ENCODE data around the gene ERN1. TPM values are rescaled to one million over a fixed set of nuclear protein-coding genes. Genes with fewer than 3 reads are reported as not detected.

Gene ERN1
- total and polyA plus RNA-seq, 2 of the 13 experiments (the other 11 are each of a cell fraction or from before 2014, with no cell fraction given): 6.0 to 12.7 TPM

GRCh38 chr17:64146418-64147109, 16.6 kb upstream of the ERN1 start (continued):
- TF ChIP-seq ZSCAN22 (CRISPR knock-in tag; IDR thresholded peaks at IDR 0.05) (no peak), SNRNP70 (IDR thresholded peaks at IDR 0.05; ENCODE audit: low read depth, low read length) (no peak), SKI (IDR thresholded peaks at IDR 0.05; ENCODE audit: partially characterized antibody) (no peak), ZNF788 (CRISPR knock-in tag; IDR thresholded peaks at IDR 0.05; ENCODE audit: borderline replicate concordance) (peak; percentile 33; the same call in 1 of the 2 replicates), ZBTB1 (CRISPR knock-in tag; IDR thresholded peaks at IDR 0.05; ENCODE audit: borderline replicate concordance) (no peak), YEATS2 (CRISPR knock-in tag; IDR thresholded peaks at IDR 0.05; ENCODE audit: borderline replicate concordance) (no peak; the same call in 1 of the 2 replicates), ZNF737 (CRISPR knock-in tag; IDR thresholded peaks at IDR 0.05; ENCODE audit: borderline replicate concordance) (no peak; the same call in 1 of the 2 replicates), ZKSCAN8 (CRISPR knock-in tag; IDR thresholded peaks at IDR 0.05; ENCODE audit: borderline replicate concordance) (no peak), ZNF331 (CRISPR knock-in tag; IDR thresholded peaks at IDR 0.05) (peak; percentile 43; the same call in 1 of the 2 replicates), ZNF646 (CRISPR knock-in tag; IDR thresholded peaks at IDR 0.05) (0 out of 2 replicates have a peak, but pooled peaks have one; percentile 17), FIP1L1 (IDR thresholded peaks at IDR 0.05; ENCODE audit: borderline replicate concordance, insufficient read depth, low read depth, low read length) (peak; percentile 98), ZFP37 (CRISPR knock-in tag; IDR thresholded peaks at IDR 0.05; ENCODE audit: borderline replicate concordance) (no peak; the same call in 1 of the 2 replicates), CBFB (CRISPR knock-in tag; IDR thresholded peaks at IDR 0.05) (0 out of 2 replicates have a peak, but pooled peaks have one; percentile 53), ZNF329 (CRISPR knock-in tag; IDR thresholded peaks at IDR 0.05; ENCODE audit: low read depth) (peak; percentile 28; the same call in 1 of the 2 replicates), ZFP82 (CRISPR knock-in tag; IDR thresholded peaks at IDR 0.05; ENCODE audit: borderline replicate concordance) (no peak), PATZ1 (CRISPR knock-in tag; IDR thresholded peaks at IDR 0.05) (no peak), SOX5 (CRISPR knock-in tag; IDR thresholded peaks at IDR 0.05; ENCODE audit: borderline replicate concordance) (no peak; the same call in none of the 2 replicates), SNAPC5 (CRISPR knock-in tag; IDR thresholded peaks at IDR 0.05; ENCODE audit: borderline replicate concordance) (no peak), HINFP (CRISPR knock-in tag; IDR thresholded peaks at IDR 0.05; ENCODE audit: low read depth) (no peak; the same call in 1 of the 2 replicates)

Data from HepG2 (cell line).